Measurements from ENCODE around the gene ZNF638.

The ZNF638 gene

DNA sequence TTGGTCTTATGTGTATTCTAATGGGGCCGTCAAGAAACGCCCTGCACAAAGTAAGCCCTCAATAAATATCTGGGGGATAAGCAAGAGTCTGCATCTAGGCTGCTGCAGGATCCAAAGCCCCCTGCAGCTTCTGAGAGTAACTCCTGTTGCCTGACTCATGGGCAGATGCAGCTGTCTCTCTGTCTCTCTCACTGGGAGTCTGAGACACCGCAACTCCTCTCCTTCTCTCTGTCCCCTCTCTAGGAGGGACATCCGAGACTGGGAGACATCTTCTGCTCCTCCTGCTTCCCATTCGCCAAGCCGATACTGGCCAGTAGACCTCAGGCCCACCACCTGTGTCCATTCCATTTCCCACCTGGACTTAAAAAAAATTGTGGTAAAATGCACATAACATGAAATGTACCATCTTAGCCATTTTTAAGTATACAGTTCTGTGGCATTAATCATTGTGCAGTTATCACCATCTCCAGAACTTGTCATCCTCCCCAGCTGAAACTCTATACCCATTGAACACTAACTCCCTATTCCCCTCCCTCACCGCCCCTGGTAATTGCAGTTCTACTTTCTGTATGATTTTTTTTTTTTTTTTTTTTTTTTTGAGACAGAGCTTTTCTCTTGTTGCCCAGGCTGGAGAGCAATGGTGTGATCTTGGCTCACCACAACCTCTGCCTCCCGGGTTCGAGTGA is 141.9 kb downstream of the ZNF638 start:
- no peak for DNase-seq

DNA sequence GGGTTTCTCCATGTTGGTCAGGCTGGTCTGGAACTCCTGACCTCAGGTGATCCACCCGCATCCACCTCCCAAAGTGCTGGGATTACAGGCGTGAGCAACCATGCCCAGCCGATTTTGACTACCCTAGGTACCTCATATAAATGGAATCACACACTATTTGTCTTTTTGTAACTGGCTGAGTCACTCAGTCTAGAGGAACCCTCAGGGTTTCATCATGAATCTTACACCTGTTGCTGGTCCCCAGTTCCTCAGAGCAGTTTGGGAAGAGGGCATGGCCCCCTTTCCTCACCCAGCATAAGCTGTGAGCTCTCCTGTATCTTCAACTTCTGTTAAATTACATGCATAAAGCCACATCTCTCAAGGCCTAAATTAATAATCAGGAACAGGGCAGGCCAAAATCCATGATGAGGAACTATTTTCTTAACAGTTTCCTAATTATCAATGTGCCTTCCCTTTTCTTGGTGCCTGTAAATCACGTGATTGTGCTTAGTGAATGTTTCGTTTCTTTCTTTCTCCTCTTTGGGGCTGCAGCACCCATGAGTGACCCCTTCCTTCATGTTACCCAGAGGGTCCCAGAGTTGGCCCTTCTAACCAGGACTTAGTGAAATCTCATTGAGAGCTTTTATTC is 142.6 kb downstream of the ZNF638 start:
- DNase-seq: no peak

DNA sequence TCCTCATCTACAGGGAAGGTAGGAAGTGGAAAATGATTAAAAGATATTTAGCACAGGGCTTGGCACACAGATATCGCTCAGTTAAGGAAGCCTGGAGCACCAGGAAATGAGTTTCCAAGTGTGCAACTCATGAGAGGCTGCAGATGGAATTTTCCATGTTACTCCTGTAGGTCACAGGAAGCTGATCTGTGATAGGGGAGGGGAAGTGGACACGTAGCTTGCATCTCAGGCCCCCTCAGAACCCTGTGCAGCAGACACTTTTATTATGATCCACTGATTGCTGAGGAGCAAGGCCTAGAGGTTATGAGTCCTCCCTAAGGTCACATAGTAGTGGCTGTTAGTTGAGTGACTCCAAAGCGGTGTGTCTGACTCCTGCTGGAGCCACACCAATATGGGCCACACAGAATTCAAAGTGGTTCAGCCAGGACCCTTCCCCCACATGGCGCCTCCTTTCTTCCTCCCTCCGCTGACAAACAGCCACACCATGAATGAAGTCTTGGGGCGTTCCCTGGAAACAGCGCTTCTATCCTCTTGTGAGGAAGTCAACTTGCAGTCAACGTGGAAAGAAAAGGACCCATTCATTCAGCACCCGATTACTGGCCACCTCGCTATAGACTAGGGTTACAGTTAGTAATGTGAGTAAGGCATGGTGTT is 143.3 kb downstream of the ZNF638 start:
- no peak for DNase-seq

DNA sequence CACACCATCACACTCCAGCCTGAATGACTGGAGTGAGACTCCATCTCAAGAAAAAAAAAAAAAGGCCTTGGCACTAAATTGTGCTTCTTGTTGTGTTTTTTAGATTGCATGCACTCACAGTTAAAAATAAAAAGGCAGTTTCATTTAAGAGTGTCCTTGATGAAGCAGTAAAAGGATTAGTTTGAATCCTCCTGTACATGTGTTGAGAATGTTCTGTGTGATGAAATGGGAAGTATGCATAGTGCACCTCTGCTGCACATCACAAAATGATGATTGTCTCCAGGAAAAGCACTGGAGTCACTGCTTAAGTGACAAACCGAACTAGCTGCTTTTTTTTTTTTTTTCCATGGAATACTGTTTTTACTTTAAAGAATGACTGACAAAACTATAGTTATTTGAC is 144.9 kb downstream of the ZNF638 start:
- no peak for DNase-seq

DNA sequence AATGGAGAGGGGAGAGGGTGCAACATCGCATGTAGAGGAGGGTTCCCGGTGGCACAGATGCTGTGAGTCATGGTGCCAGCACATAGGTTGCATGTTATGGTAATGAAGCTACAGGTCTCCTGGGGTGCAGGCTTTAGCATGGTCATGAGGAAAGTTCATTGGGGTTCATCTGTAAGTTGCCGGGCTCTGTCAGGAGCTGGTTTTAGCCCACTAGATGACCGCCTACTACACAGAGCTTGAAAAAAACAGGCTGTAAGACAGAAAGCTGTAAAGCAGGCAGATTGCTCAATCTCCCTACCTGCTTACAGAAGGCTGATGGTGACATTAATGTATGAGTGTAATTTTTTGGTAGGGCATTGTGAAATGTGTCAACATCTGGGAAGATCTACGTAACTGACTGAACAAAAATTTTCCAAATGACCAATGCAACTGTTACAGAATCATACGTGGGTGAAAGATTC is 145.7 kb downstream of the ZNF638 start:
- no peak for DNase-seq

DNA sequence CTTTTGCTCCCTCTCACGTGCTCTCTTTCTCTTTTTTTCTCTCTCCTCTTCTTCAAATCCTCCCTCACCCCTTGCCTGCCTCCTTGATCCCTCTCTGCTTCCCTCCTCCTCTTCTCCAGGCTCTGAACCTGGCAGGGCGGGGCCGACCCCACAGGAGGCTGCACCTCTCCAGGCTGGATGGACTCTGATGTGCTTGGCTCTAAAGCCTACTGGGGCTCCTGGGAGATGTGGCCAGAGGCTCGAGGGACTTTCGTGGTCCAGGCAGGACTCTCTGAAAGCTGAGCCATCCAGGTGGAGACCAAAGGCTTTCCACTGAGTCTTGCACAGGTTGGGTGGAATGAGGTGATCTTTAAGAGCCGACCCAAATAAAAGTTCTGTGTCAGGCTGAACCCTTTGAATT is 147.2 kb downstream of the ZNF638 start:
- no peak for DNase-seq

DNA sequence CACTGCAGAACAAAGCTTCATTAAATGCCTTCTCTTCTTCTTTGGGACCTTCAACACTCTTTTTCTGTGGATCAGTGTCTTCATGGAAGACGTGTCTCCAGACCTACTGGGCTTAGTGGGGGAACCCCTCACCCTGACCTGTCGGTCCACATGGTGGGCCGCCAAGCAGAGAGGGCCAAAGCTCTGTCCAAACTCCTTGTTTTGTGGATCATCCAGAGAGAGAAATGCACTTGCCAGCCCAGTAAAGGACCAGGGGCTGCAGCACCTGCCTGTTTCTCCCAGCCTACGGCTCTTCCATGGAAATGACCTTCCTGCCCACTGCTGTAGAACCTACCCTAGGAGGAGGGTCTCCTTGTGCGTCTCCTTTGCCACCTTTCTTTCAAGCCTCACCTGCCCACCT is 147.7 kb downstream of the ZNF638 start:
- no peak for DNase-seq

DNA sequence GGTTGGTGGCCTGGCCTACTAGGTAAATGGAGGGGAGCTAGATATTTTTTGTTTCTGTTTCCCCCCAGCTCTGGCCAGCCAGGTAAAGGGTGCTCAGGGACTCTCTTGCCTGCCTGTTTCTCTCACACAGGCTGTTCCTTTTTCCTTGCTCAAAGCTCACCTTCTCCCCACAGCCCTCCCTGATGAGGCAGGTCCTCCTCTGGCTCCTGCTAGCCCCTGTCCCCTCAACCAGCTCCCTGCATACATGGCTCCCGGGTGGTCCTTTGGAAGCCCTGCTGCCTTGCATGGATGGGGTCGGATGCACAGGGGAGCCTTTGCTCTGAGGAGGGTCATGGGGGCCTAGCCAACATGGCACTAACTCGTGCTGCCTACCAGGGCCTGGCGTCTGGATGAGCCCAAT is 149.5 kb downstream of the ZNF638 start:
- DNase-seq: no peak

DNA sequence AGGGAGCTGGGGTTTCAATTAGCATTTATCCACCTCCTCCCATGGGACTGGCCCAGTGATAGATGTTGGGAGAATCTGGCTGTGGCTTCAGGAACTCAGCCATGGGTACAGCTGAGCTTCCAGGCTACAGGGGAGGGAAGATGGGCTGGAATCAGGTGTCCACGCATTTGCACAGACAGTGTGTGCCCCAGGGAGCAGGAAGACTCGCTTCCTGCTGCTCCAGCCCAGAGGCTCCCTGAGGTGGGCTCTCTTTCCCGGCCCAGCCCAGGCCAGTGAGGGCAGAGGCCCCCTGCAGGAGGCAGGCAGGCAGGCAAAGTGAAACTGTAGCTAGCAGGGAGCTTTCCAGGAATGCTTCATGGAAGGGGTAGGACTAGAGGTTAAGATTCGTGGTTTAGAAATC is 150.5 kb downstream of the ZNF638 start:
- no peak for DNase-seq

DNA sequence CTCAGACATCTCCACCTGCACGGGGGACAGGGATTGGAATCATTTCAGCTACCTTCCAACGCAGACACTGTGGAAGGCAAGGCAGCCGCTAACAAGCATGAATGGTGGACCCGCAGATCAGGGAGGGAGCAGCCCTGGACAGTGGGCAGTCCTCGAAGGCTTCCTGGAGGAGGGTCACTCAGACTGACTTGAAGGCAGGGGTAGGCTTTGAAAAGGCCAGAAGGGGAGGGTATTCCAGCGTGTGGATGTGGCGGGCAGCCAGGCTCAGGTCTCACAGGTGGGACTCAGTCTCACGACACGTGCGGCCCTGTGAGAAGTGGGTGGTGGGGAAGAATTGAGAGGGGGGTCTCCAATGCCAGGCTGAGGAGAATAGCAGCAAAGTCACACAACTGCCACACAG is 151.7 kb downstream of the ZNF638 start:
- DNase-seq: no peak

DNA sequence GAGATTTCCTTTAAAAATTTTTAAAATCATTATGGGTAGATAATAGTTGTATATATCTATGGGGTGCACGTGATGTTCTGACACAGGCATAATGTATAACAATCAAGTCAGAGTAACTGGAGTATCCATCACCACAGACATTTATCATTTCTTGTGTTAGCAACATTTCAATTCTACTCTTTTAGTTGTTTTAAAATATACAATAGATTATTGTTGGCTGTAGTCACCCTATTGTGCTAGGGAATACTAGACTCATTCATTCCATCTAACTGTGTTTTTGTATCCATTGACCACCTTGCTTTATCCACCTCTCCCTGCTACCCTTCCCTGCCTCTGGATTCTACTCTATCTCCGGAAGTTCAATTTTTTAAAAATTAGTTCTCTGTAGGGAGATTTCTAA is 152.8 kb downstream of the ZNF638 start:
- no peak for DNase-seq
